Activated CD8-positive, alpha-beta memory T cell treated with anti-CD3 and anti-CD28 coated beads, Interleukin-2, amount 10 ng/mL, durations not matched to agents 7 days and 5 days (primary cell): Measurements from ENCODE around the gene POLRMT. TPM values are rescaled to one million over a fixed set of nuclear protein-coding genes. Genes with fewer than 3 reads are reported as not detected.
A peak's percentile ranks its signal among the peaks of the same experiment; 100 is the strongest.

ENCODE experiments used
- ATAC-seq: fragments of 150-1000 bp; cut with Tn5 transposase; one replicate; pipeline ENCODE4 v1.10.0; 2021; ENCODE audit warnings: moderate library complexity
- CTCF ChIA-PET: fragments of 350-600 bp; sonication (Branson Sonifier 250); formaldehyde crosslinking; loops from one replicate; lab custom pipeline; 2021; ENCODE audit warnings: antibody characterized with exemption; lab: Charles Lee
- DNase-seq: peaks from one replicate; pipeline ENCODE4 v3.0.0-alpha.2; 2020
- H3K27ac Mint-ChIP-seq: one replicate; pipeline ENCODE4 v1.8.0; 2021; ENCODE audit warnings: mild to moderate bottlenecking, mixed read lengths
- H3K27me3 Mint-ChIP-seq: one replicate; pipeline ENCODE4 v1.8.0; 2021; ENCODE audit warnings: mixed read lengths
- H3K36me3 Mint-ChIP-seq: one replicate; pipeline ENCODE4 v1.8.0; 2021; ENCODE audit warnings: mild to moderate bottlenecking, mixed read lengths
- H3K4me1 Mint-ChIP-seq: one replicate; pipeline ENCODE4 v1.8.0; 2021; ENCODE audit warnings: mixed read lengths
- H3K4me3 Mint-ChIP-seq: one replicate; pipeline ENCODE4 v1.8.0; 2021; ENCODE audit warnings: mild to moderate bottlenecking, moderate library complexity, mixed read lengths
- H3K9me3 Mint-ChIP-seq: one replicate; pipeline ENCODE4 v1.8.0; 2022; ENCODE audit warnings: low read depth, mixed read lengths
- total RNA-seq, 2 experiments: library from RNA; stranded (reverse); gene quantifications; one replicate each; pipeline ENCODE4 v1.2.3, GENCODE V29; 2021

Gene POLRMT
- total RNA-seq, 2 experiments from 2014 or later, result 65.0 to 68.1 TPM

- Mint-ChIP-seq H3K4me3 (no peak overlapping the region), H3K27ac (no peak overlapping the region), H3K36me3 (no peaks in the 10 kb centered on the region), H3K4me1 (no peaks in the 10 kb centered on the region), H3K27me3 (peaks cover 3% of the 10 kb centered on the region), H3K9me3 (no peaks in the 10 kb centered on the region)
- ATAC-seq (no peak), DNase-seq (no peak)
- CTCF ChIA-PET, result interaction anchor here (2.8 kb wide), 1 partner anchor 42 kb away, joined by 10 read pairs; no protein-coding TSS in a partner anchor
These were observed 50.7 kb downstream of the POLRMT start for GRCh38 chr19:582497-583197.

- ATAC-seq, result no peak
- H3K36me3 Mint-ChIP-seq, result no peaks in the 10 kb centered on the region
- peaks cover 3% of the 10 kb centered on the region for H3K27me3 Mint-ChIP-seq
- DNase-seq, result no peak
- no peaks in the 10 kb centered on the region for H3K9me3 Mint-ChIP-seq
- no peak overlapping the region for H3K27ac Mint-ChIP-seq
- H3K4me1 Mint-ChIP-seq, result peaks cover 3% of the 10 kb centered on the region
- no peak overlapping the region for H3K4me3 Mint-ChIP-seq
- CTCF ChIA-PET, result no interaction called here
These were observed 51.8 kb downstream of the POLRMT start for GRCh38 chr19:581399-582111.

GRCh38 chr19:580274-580835 lies 53.0 kb downstream of the POLRMT start:
- ATAC-seq, result no peak
- no peaks in the 10 kb centered on the region for H3K27me3 Mint-ChIP-seq

GRCh38 chr19:579842-580155 lies 53.5 kb downstream of the POLRMT start:
- CTCF ChIA-PET, result no interaction called here
- Mint-ChIP-seq H3K27ac (no peak overlapping the region), H3K4me1 (peaks cover 14% of the 10 kb centered on the region), H3K9me3 (no peaks in the 10 kb centered on the region), H3K4me3 (no peak overlapping the region), H3K36me3 (no peaks in the 10 kb centered on the region), H3K27me3 (no peaks in the 10 kb centered on the region)
- no peak for DNase-seq
- no peak for ATAC-seq

More at GRCh38 chr19:580274-580835, 53.0 kb downstream of the POLRMT start:
- Mint-ChIP-seq H3K36me3 (no peaks in the 10 kb centered on the region), H3K4me3 (no peak overlapping the region), H3K9me3 (no peaks in the 10 kb centered on the region), H3K4me1 (peaks cover 11% of the 10 kb centered on the region), H3K27ac (no peak overlapping the region)
- DNase-seq, result no peak
- CTCF ChIA-PET, result no interaction called here

GRCh38 chr19:579111-579841 lies 54.1 kb downstream of the POLRMT start:
- Mint-ChIP-seq H3K4me3 (no peak overlapping the region), H3K27ac (no peak overlapping the region), H3K9me3 (no peaks in the 10 kb centered on the region), H3K36me3 (no peaks in the 10 kb centered on the region), H3K27me3 (no peaks in the 10 kb centered on the region), H3K4me1 (peaks cover 20% of the 10 kb centered on the region)
- CTCF ChIA-PET, result no interaction called here
- DNase-seq, result no peak
- no peak for ATAC-seq

GRCh38 chr19:577439-578392 lies 55.6 kb downstream of the POLRMT start:
- H3K27me3 Mint-ChIP-seq, result no peaks in the 10 kb centered on the region
- CTCF ChIA-PET, result no interaction called here
- no peaks in the 10 kb centered on the region for H3K9me3 Mint-ChIP-seq
- DNase-seq (no peak), ATAC-seq (no peak)
- peaks cover 28% of the 10 kb centered on the region for H3K4me1 Mint-ChIP-seq
- H3K27ac Mint-ChIP-seq, result no peak overlapping the region
- peaks cover 3% of the 10 kb centered on the region for H3K36me3 Mint-ChIP-seq
- no peak overlapping the region for H3K4me3 Mint-ChIP-seq

- no peak overlapping the region for H3K27ac Mint-ChIP-seq
- H3K4me3 Mint-ChIP-seq, result no peak overlapping the region
These were observed 56.4 kb downstream of the POLRMT start for GRCh38 chr19:576768-577438.

GRCh38 chr19:575527-576506 lies 57.5 kb downstream of the POLRMT start:
- Mint-ChIP-seq H3K36me3 (peaks cover 3% of the 10 kb centered on the region), H3K4me3 (no peak overlapping the region), H3K27ac (no peak overlapping the region), H3K9me3 (no peaks in the 10 kb centered on the region), H3K4me1 (peaks cover 37% of the 10 kb centered on the region), H3K27me3 (no peaks in the 10 kb centered on the region)
- CTCF ChIA-PET, result interaction anchor here (2.4 to 3.1 kb wide), 2 partner anchors 9 to 65 kb away, joined by 9 to 14 read pairs; no protein-coding TSS in a partner anchor
- no peak for ATAC-seq
- no peak for DNase-seq

More at GRCh38 chr19:576768-577438, 56.4 kb downstream of the POLRMT start:
- DNase-seq (no peak), ATAC-seq (no peak)
- CTCF ChIA-PET, result interaction anchor here (2.4 to 3.1 kb wide), 2 partner anchors 7 to 66 kb away, joined by 9 to 14 read pairs; no protein-coding TSS in a partner anchor
- Mint-ChIP-seq H3K9me3 (no peaks in the 10 kb centered on the region), H3K36me3 (peaks cover 3% of the 10 kb centered on the region), H3K27me3 (no peaks in the 10 kb centered on the region), H3K4me1 (peaks cover 30% of the 10 kb centered on the region)

- no peak for ATAC-seq
- CTCF ChIA-PET, result interaction anchor here (0.6 to 3.1 kb wide), 3 partner anchors 10 to 91 kb away, joined by 3 to 14 read pairs (median 9); no protein-coding TSS in a partner anchor
- Mint-ChIP-seq H3K4me1 (peaks cover 38% of the 10 kb centered on the region), H3K4me3 (peak overlapping the region; percentile 38), H3K36me3 (peaks cover 3% of the 10 kb centered on the region), H3K9me3 (no peaks in the 10 kb centered on the region), H3K27ac (peak overlapping the region; percentile 28), H3K27me3 (no peaks in the 10 kb centered on the region)
- no peak for DNase-seq
These were observed 58.4 kb downstream of the POLRMT start for GRCh38 chr19:574658-575526.

GRCh38 chr19:573519-573825 lies 59.9 kb downstream of the POLRMT start:
- Mint-ChIP-seq H3K27me3 (no peaks in the 10 kb centered on the region), H3K4me1 (peaks cover 39% of the 10 kb centered on the region), H3K9me3 (no peaks in the 10 kb centered on the region), H3K4me3 (peak overlapping the region; percentile 81), H3K27ac (peak overlapping the region; percentile 77), H3K36me3 (peaks cover 3% of the 10 kb centered on the region)
- DNase-seq, result no peak
- no peak for ATAC-seq
- CTCF ChIA-PET, result interaction anchor here (3.1 kb wide), 1 partner anchor 11 kb away, joined by 14 read pairs; no protein-coding TSS in a partner anchor
